Stomach (tissue), 4 donors: ENCODE data around the gene NUBPL.

Source experiments
- CTCF ChIP-seq, 7 experiments: fragments of 450-650 bp in 4 of 7; fragments of 200-600 bp in 3 of 7; sonication (generic) in 3 of 7; IDR thresholded peaks; one replicate each; pipeline ENCODE4 v1.5.1; 2016 to 2019; ENCODE audit warnings: antibody characterized with exemption in 7 of 7, control low read depth in 2 of 7, mild to moderate bottlenecking in 1 of 7
- EP300 ChIP-seq: sonication (generic); formaldehyde crosslinking; IDR thresholded peaks from one replicate; pipeline ENCODE4 v1.6.1; 2017; ENCODE audit warnings: antibody characterized with exemption
- POLR2A ChIP-seq, 4 donors: fragments of 450-650 bp; IDR thresholded peaks; one replicate each; pipeline ENCODE4 v1.6.1; 2016; ENCODE audit warnings: antibody characterized with exemption in 4 of 4, control low read depth in 2 of 4, mild to moderate bottlenecking in 1 of 4, moderate library complexity in 1 of 4
- POLR2AphosphoS5 ChIP-seq, 3 donors: sonication (generic); formaldehyde crosslinking; IDR thresholded peaks; one replicate each; pipeline ENCODE4 v1.6.1; 2016; ENCODE audit warnings: antibody characterized with exemption in 3 of 3

- TF ChIP-seq POLR2A (IDR thresholded peaks at IDR 0.05) (no peak), CTCF (IDR thresholded peaks at IDR 0.05) (no peak), POLR2AphosphoS5 (IDR thresholded peaks at IDR 0.05) (no peak), EP300 (no peak)
Observed at GRCh38 chr14:31659278-31659677, 98.1 kb downstream of the NUBPL start.
